ENCODE data around the gene NUTF2.

DNA sequence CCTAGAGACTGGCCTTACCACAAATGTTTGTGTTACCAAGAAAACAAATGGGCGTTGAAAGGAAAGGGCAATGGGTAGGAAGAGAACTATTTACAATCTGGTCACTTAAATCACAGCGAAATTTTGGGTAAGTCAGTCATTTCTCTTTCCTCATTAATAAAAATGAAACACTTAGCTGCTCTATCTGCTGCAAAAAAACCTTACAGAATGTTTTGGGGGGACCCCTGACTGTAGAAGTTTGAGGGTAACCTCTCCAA, 742 bp upstream of the NUTF2 start:
- no peak for TF ChIP-seq WRNIP1 (IDR thresholded peaks at IDR 0.05; ENCODE audit: borderline replicate concordance, low read depth, low read length)
- TF ChIP-seq POLR2A (IDR thresholded peaks at IDR 0.05; ENCODE audit: low read depth, low read length): no peak
- no peak for TF ChIP-seq YY1 (IDR thresholded peaks at IDR 0.05; ENCODE audit: low read depth, low read length)

All from GM12878 (cell line).